Astrocyte of the cerebellum (primary cell): ENCODE results near the gene PPP3CA.

Source experiments
- DNase-seq: peaks from one replicate; pipeline ENCODE4 v3.0.0-alpha.2; 2011; ENCODE audit warnings: low read depth
- H3K4me3 ChIP-seq: 2 replicates; pipeline ENCODE4 v1.5.1; 2011; ENCODE audit warnings: mild to moderate bottlenecking, low read depth, low read length, moderate library complexity
- in situ Hi-C: cut with HindIII; loops from 2 replicates; pipeline ENCODE4 v1.10.0; 2017; ENCODE audit warnings: low sequenced_read_pairs
- TF ChIP-seq, protein P1 (sequence below): IDR thresholded peaks from 2 replicates; pipeline ENCODE4 v1.5.1; 2012; ENCODE audit warnings: low read length, low read depth, moderate library complexity, mild to moderate bottlenecking; ENCODE audit errors: missing control alignments

PPP3CA gene

GRCh38 chr4:101321481-101322042, 25.8 kb downstream of the PPP3CA start:
- in situ Hi-C loops: no loop called here
- H3K4me3 ChIP-seq: no peak overlapping the region
- DNase-seq: no peak
- TF ChIP-seq, protein P1, sequence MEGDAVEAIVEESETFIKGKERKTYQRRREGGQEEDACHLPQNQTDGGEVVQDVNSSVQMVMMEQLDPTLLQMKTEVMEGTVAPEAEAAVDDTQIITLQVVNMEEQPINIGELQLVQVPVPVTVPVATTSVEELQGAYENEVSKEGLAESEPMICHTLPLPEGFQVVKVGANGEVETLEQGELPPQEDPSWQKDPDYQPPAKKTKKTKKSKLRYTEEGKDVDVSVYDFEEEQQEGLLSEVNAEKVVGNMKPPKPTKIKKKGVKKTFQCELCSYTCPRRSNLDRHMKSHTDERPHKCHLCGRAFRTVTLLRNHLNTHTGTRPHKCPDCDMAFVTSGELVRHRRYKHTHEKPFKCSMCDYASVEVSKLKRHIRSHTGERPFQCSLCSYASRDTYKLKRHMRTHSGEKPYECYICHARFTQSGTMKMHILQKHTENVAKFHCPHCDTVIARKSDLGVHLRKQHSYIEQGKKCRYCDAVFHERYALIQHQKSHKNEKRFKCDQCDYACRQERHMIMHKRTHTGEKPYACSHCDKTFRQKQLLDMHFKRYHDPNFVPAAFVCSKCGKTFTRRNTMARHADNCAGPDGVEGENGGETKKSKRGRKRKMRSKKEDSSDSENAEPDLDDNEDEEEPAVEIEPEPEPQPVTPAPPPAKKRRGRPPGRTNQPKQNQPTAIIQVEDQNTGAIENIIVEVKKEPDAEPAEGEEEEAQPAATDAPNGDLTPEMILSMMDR: no peak

- no peak for DNase-seq
- H3K4me3 ChIP-seq: no peak overlapping the region
- TF ChIP-seq, protein P1: no peak
- in situ Hi-C loops: no loop called here
Observed at GRCh38 chr4:101315786-101316185, 31.5 kb downstream of the PPP3CA start.

- DNase-seq: no peak
- no peak overlapping the region for H3K4me3 ChIP-seq
- TF ChIP-seq, protein P1: no peak
- in situ Hi-C loops: no loop called here
Observed at GRCh38 chr4:101315041-101315440, 32.3 kb downstream of the PPP3CA start.

- in situ Hi-C loops: no loop called here
- TF ChIP-seq, protein P1: no peak
- no peak for DNase-seq
- H3K4me3 ChIP-seq: no peak overlapping the region
Observed at GRCh38 chr4:101309925-101310324, 37.4 kb downstream of the PPP3CA start.

DNA sequence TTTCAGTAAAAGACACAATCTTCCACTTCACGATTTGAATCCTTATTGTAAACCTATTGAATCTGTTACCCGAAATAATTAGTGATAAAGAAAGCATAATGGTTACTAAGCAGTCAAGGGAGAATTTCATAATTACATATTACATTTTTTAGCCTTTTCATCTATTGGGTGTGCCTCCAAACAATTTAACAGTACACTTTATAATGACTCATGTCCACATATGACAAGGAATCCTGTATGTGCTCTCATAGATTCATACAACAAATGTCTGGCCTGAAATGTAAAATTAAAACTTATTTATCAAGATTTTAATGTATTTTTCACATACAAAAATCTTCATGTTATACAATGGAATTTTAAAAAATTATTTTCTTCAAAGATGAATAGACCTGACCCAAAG, 39.4 kb downstream of the PPP3CA start:
- in situ Hi-C loops: no loop called here
- no peak for DNase-seq
- TF ChIP-seq, protein P1: no peak
- H3K4me3 ChIP-seq: no peak overlapping the region

- in situ Hi-C loops: no loop called here
- DNase-seq: no peak
- H3K4me3 ChIP-seq: no peak overlapping the region
- TF ChIP-seq, protein P1: no peak
Observed at GRCh38 chr4:101306764-101307615, 40.3 kb downstream of the PPP3CA start.
